HepG2 (cell line): ENCODE measurements around the gene SEMA3G. TPM values are rescaled to one million over a fixed set of nuclear protein-coding genes. Genes with fewer than 3 reads are reported as not detected.

Experiments used
- CAMTA2 ChIP-seq: sonication (generic); formaldehyde crosslinking; IDR thresholded peaks from 2 replicates; pipeline ENCODE4 v1.4.0; 2020; ENCODE audit warnings: mild to moderate bottlenecking, missing genetic modification reagents, borderline replicate concordance
- CBX2 ChIP-seq, 2 experiments: fragments of 200-600 bp in 1 of 2; sonication (generic); formaldehyde crosslinking in 1 of 2; IDR thresholded peaks; 2 replicates each; pipeline versions ENCODE4 v1.7.0 to v1.8.1; 2018 to 2022; ENCODE audit warnings: low read depth in 2 of 2, low read length in 1 of 2, mild to moderate bottlenecking in 1 of 2, missing genetic modification reagents in 1 of 2
- FLYWCH1 ChIP-seq: sonication (generic); formaldehyde crosslinking; IDR thresholded peaks from 2 replicates; pipeline ENCODE4 v1.8.1; 2023; ENCODE audit warnings: mild to moderate bottlenecking, missing genetic modification reagents
- HOXA7 ChIP-seq: sonication (generic); formaldehyde crosslinking; IDR thresholded peaks from 2 replicates; pipeline ENCODE4 v1.8.1; 2022; ENCODE audit warnings: mild to moderate bottlenecking, missing genetic modification reagents, moderate library complexity
- KDM6A ChIP-seq: IDR thresholded peaks from 2 replicates; pipeline ENCODE4 v1.6.1; 2016; ENCODE audit warnings: low read depth
- MIER2 ChIP-seq: IDR thresholded peaks from 2 replicates; pipeline ENCODE4 v1.6.1; 2016; ENCODE audit warnings: missing biosample characterization, missing genetic modification reagents
- PAF1 ChIP-seq: IDR thresholded peaks from 2 replicates; pipeline ENCODE4 v1.6.1; 2016; ENCODE audit warnings: missing genetic modification reagents, missing compliant biosample characterization
- THYN1 ChIP-seq: sonication (generic); formaldehyde crosslinking; IDR thresholded peaks from 2 replicates; pipeline ENCODE4 v1.8.1; 2023; ENCODE audit warnings: low read depth, mild to moderate bottlenecking, moderate library complexity, missing genetic modification reagents, borderline replicate concordance
- TSC22D2 ChIP-seq: sonication (generic); formaldehyde crosslinking; IDR thresholded peaks from 2 replicates; pipeline ENCODE4 v1.5.1; 2020; ENCODE audit warnings: missing genetic modification reagents, mild to moderate bottlenecking, borderline replicate concordance
- ZC3H13 ChIP-seq: sonication (generic); formaldehyde crosslinking; IDR thresholded peaks from 2 replicates; pipeline ENCODE4 v1.8.1; 2023; ENCODE audit warnings: mild to moderate bottlenecking, missing genetic modification reagents, moderate library complexity
- ZNF12 ChIP-seq: sonication (generic); formaldehyde crosslinking; IDR thresholded peaks from 2 replicates; pipeline ENCODE4 v1.5.0; 2020; ENCODE audit warnings: missing genetic modification reagents
- ZNF143 ChIP-seq: sonication (generic); formaldehyde crosslinking; IDR thresholded peaks from 2 replicates; pipeline ENCODE4 v1.4.0; 2020; ENCODE audit warnings: missing genetic modification reagents
- ZNF607 ChIP-seq: sonication (generic); formaldehyde crosslinking; IDR thresholded peaks from 2 replicates; pipeline ENCODE4 v1.5.1; 2020; ENCODE audit warnings: missing genetic modification reagents, mild to moderate bottlenecking, borderline replicate concordance
- ZNF720 ChIP-seq: sonication (generic); formaldehyde crosslinking; IDR thresholded peaks from 2 replicates; pipeline ENCODE4 v1.4.0; 2020; ENCODE audit warnings: missing genetic modification reagents
- ZNF773 ChIP-seq: sonication (generic); formaldehyde crosslinking; IDR thresholded peaks from 2 replicates; pipeline ENCODE4 v1.4.0; 2020; ENCODE audit warnings: missing genetic modification reagents, borderline replicate concordance
- polyA plus RNA-seq, 8 experiments: library from polyadenylated mRNA; depleted of rRNA in 3 of 8; stranded (reverse) in 7 of 8; unstranded in 1 of 8; fragments of >200 nt; fragmentation: Illumina TruSeq in 4 of 8; extraction: Trizol in 4 of 8; gene quantifications; 2 replicates each; pipeline versions ENCODE4 v1.2.1 to v1.2.3, GENCODE V29; 2011 to 2016; ENCODE audit warnings: low read depth in 4 of 8, missing spikeins in 1 of 8, mixed read lengths in 1 of 8; ENCODE audit not compliant: insufficient read depth in 1 of 8
- total RNA-seq, 5 experiments: library from RNA; depleted of rRNA; stranded (reverse); fragments of >200 nt; fragmentation: Illumina TruSeq; extraction: Trizol; gene quantifications; 2 replicates each; pipeline ENCODE4 v1.2.3, GENCODE V29; 2016; ENCODE audit warnings: low read depth in 1 of 5
- TF ChIP-seq, protein P1 (sequence below): sonication (generic); formaldehyde crosslinking; IDR thresholded peaks from 2 replicates; pipeline ENCODE4 v1.4.0; 2020; ENCODE audit warnings: missing genetic modification reagents, mild to moderate bottlenecking, borderline replicate concordance
- TF ChIP-seq, protein P2 (sequence below): sonication (generic); formaldehyde crosslinking; IDR thresholded peaks from 2 replicates; pipeline ENCODE4 v1.5.0; 2020; ENCODE audit warnings: missing genetic modification reagents
- TF ChIP-seq, protein P3 (sequence below): IDR thresholded peaks from 2 replicates; pipeline ENCODE4 v1.6.1; 2016
- TF ChIP-seq, protein P4 (sequence below): sonication (generic); formaldehyde crosslinking; IDR thresholded peaks from 2 replicates; pipeline ENCODE4 v1.5.0; 2020; ENCODE audit warnings: missing genetic modification reagents
- TF ChIP-seq, protein P5 (sequence below): sonication (generic); formaldehyde crosslinking; conservative IDR thresholded peaks from 2 replicates; pipeline ENCODE4 v1.5.0; 2020; ENCODE audit warnings: missing genetic modification reagents
- TF ChIP-seq, protein P6 (sequence below): IDR thresholded peaks from 2 replicates; pipeline ENCODE4 v1.6.1; 2016; ENCODE audit warnings: missing biosample characterization, missing genetic modification reagents, low read depth

The SEMA3G gene
- total and polyA plus RNA-seq, 2 of the 13 experiments (the other 11 are each of a cell fraction or from before 2014, with no cell fraction given) = 6.1 to 8.3 TPM

DNA sequence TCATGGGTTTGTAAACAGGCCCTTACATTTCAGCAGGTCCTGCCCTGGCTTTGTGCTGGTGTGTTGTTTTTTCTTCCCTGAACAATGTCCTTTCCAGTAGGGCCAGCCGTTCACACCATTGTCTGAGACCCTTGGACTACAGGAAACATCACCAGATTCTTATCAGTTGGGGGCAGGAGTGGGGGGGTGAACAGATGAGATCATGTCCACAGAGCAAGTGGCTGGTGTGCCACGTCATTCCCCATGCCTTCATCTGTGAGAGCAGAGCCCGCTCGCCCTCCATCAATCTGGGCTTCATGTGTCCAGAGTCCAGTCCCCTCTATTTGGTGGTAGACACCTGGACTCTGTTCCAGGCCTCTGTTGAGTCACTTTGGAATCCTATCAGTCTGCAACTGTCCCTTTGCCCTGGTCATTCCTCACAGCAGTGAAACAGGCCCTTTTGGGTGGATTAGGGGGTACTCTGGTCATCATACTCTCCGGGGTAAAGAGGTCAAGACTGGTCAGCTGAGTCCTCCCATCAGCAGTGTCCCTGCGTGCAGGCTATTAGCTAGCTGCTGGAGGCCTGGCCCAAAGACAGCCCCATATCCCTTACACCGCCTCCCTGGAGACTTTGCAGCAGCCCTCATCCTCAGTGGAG lies 15.0 kb downstream of the SEMA3G start (continued):
- TF ChIP-seq TSC22D2 (CRISPR knock-in tag) (no peak), ZNF773 (CRISPR knock-in tag) (no peak), HOXA7 (CRISPR knock-in tag) (no peak), ZNF143 (CRISPR knock-in tag) (no peak), ZC3H13 (no peak), ZNF607 (CRISPR knock-in tag) (no peak; the same call in 1 of the 2 replicates), PAF1 (no peak), ZNF12 (CRISPR knock-in tag) (no peak), THYN1 (CRISPR knock-in tag) (no peak), KDM6A (CRISPR knock-in tag) (no peak; the same call in none of the 2 replicates), FLYWCH1 (no peak), CAMTA2 (no peak), ZNF720 (no peak), MIER2 (CRISPR knock-in tag) (peak; percentile 30; the same call in 1 of the 2 replicates), CBX2 (IDR thresholded peaks at IDR 0.05; ENCODE audit: low read depth, low read length) (no peak), CBX2 (CRISPR knock-in tag; IDR thresholded peaks at IDR 0.05; ENCODE audit: low read depth) (no peak)
- TF ChIP-seq, protein P1, sequence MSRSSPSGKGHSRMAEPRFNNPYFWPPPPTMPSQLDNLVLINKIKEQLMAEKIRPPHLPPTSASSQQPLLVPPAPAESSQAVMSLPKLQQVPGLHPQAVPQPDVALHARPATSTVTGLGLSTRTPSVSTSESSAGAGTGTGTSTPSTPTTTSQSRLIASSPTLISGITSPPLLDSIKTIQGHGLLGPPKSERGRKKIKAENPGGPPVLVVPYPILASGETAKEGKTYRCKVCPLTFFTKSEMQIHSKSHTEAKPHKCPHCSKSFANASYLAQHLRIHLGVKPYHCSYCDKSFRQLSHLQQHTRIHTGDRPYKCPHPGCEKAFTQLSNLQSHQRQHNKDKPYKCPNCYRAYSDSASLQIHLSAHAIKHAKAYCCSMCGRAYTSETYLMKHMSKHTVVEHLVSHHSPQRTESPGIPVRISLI = peak; percentile 85
- TF ChIP-seq, protein P2, sequence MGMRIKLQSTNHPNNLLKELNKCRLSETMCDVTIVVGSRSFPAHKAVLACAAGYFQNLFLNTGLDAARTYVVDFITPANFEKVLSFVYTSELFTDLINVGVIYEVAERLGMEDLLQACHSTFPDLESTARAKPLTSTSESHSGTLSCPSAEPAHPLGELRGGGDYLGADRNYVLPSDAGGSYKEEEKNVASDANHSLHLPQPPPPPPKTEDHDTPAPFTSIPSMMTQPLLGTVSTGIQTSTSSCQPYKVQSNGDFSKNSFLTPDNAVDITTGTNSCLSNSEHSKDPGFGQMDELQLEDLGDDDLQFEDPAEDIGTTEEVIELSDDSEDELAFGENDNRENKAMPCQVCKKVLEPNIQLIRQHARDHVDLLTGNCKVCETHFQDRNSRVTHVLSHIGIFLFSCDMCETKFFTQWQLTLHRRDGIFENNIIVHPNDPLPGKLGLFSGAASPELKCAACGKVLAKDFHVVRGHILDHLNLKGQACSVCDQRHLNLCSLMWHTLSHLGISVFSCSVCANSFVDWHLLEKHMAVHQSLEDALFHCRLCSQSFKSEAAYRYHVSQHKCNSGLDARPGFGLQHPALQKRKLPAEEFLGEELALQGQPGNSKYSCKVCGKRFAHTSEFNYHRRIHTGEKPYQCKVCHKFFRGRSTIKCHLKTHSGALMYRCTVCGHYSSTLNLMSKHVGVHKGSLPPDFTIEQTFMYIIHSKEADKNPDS (CRISPR knock-in tag) = peak; percentile 84; the same call in 1 of the 2 replicates
- TF ChIP-seq, protein P3, sequence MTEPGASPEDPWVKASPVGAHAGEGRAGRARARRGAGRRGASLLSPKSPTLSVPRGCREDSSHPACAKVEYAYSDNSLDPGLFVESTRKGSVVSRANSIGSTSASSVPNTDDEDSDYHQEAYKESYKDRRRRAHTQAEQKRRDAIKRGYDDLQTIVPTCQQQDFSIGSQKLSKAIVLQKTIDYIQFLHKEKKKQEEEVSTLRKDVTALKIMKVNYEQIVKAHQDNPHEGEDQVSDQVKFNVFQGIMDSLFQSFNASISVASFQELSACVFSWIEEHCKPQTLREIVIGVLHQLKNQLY (CRISPR knock-in tag) = peak; percentile 86
- TF ChIP-seq, protein P4, sequence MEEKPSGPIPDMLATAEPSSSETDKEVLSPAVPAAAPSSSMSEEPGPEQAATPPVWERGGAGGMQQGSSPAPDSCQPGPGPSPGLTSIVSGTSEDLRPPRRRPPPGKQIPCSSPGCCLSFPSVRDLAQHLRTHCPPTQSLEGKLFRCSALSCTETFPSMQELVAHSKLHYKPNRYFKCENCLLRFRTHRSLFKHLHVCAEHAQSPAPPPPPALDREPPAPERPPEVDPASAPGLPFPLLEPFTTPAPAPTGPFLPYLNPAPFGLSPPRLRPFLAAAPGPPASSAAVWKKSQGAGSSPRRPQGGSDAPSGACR = peak; percentile 69; the same call in 1 of the 2 replicates
- TF ChIP-seq, protein P5, sequence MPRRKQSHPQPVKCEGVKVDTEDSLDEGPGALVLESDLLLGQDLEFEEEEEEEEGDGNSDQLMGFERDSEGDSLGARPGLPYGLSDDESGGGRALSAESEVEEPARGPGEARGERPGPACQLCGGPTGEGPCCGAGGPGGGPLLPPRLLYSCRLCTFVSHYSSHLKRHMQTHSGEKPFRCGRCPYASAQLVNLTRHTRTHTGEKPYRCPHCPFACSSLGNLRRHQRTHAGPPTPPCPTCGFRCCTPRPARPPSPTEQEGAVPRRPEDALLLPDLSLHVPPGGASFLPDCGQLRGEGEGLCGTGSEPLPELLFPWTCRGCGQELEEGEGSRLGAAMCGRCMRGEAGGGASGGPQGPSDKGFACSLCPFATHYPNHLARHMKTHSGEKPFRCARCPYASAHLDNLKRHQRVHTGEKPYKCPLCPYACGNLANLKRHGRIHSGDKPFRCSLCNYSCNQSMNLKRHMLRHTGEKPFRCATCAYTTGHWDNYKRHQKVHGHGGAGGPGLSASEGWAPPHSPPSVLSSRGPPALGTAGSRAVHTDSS (CRISPR knock-in tag) = no peak
- TF ChIP-seq, protein P6, sequence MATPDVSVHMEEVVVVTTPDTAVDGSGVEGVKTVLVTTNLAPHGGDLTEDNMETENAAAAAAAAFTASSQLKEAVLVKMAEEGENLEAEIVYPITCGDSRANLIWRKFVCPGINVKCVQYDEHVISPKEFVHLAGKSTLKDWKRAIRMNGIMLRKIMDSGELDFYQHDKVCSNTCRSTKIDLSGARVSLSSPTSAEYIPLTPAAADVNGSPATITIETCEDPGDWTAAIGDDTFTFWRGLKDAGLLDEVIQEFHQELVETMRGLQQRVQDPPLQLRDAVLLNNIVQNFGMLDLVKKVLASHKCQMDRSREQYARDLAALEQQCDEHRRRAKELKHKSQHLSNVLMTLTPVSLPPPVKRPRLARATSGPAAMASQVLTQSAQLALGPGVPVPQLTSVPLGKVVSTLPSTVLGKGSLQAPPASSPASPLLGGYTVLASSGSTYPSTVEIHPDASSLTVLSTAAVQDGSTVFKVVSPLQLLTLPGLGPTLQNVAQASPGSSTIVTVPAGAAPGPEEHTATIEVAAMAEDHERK (CRISPR knock-in tag) = no peak
